Upper lobe of right lung (tissue), 1 donor: ENCODE data around the gene CDX1. TPM values are rescaled to one million over a fixed set of nuclear protein-coding genes. Genes with fewer than 3 reads are reported as not detected.

ENCODE experiments used
- ATAC-seq: fragments of 200-7000 bp; cut with Tn5 transposase; one replicate; pipeline ENCODE4 v1.9.1; 2020; ENCODE audit warnings: mild to moderate bottlenecking, moderate library complexity
- DNase-seq: peaks from one replicate; pipeline ENCODE4 v3.0.0-alpha.2; 2020
- H3K27ac ChIP-seq: fragments of 200-600 bp; one replicate; pipeline ENCODE4 v1.8.0; 2022
- H3K27me3 ChIP-seq: fragments of 200-600 bp; one replicate; pipeline ENCODE4 v1.8.0; 2022; ENCODE audit warnings: mild to moderate bottlenecking
- H3K36me3 ChIP-seq: fragments of 200-600 bp; one replicate; pipeline ENCODE4 v1.8.0; 2022
- H3K4me1 ChIP-seq: fragments of 200-600 bp; one replicate; pipeline ENCODE4 v1.8.0; 2022
- H3K4me3 ChIP-seq: fragments of 200-600 bp; one replicate; pipeline ENCODE4 v1.8.0; 2022; ENCODE audit warnings: mild to moderate bottlenecking
- H3K9me3 ChIP-seq: fragments of 200-600 bp; one replicate; pipeline ENCODE4 v1.8.0; 2022
- CTCF ChIP-seq: fragments of 200-600 bp; IDR thresholded peaks from one replicate; pipeline ENCODE4 v1.8.0; 2022; ENCODE audit warnings: antibody characterized with exemption
- intact Hi-C: fragments of 100-400 bp; cut with DNase I; formaldehyde crosslinking; loops from one replicate; pipeline ENCODE4 v1.11.0; 2022
- total RNA-seq: library from RNA; stranded (reverse); fragmentation: NEBNext Ultra II Directional; extraction: Animal tissue kit (Norgen Biotek cat#: 25700); gene quantifications from one replicate; pipeline ENCODE4 v1.2.1, GENCODE V29; 2021
- donor health status: DM: no; HTN: yes; CAD: no; lungs with severe emphysema.

Gene CDX1
- total RNA-seq, 1 donor from 2014 or later: not detected

- no peak for TF ChIP-seq CTCF
- no peak for DNase-seq
- no peaks in the 10 kb centered on the region for H3K9me3 ChIP-seq
- ATAC-seq: no peak
- H3K4me3 ChIP-seq: no peak overlapping the region
- no peak overlapping the region for H3K27ac ChIP-seq
- H3K4me1 ChIP-seq: peaks cover 14% of the 10 kb centered on the region
- no peaks in the 10 kb centered on the region for H3K27me3 ChIP-seq
- peaks cover 20% of the 10 kb centered on the region for H3K36me3 ChIP-seq
- intact Hi-C loops: no loop called here
Observed at GRCh38 chr5:150129454-150129812, 37.1 kb upstream of the CDX1 start.

GRCh38 chr5:150129813-150130492 lies 36.6 kb upstream of the CDX1 start:
- intact Hi-C loops: no loop called here
- peak; percentile 82 for DNase-seq

GRCh38 chr5:150130493-150130922 lies 36.1 kb upstream of the CDX1 start:
- no peak for DNase-seq

More at GRCh38 chr5:150129813-150130492, 36.6 kb upstream of the CDX1 start:
- no peaks in the 10 kb centered on the region for H3K27me3 ChIP-seq
- no peaks in the 10 kb centered on the region for H3K9me3 ChIP-seq
- H3K27ac ChIP-seq: no peak overlapping the region
- H3K4me3 ChIP-seq: no peak overlapping the region
- peaks cover 20% of the 10 kb centered on the region for H3K36me3 ChIP-seq
- TF ChIP-seq CTCF: peak; percentile 86
- peaks cover 14% of the 10 kb centered on the region for H3K4me1 ChIP-seq
- peak; percentile 87 for ATAC-seq

GRCh38 chr5:150131461-150131860 lies 35.1 kb upstream of the CDX1 start:
- Histone ChIP-seq H3K27me3 (no peaks in the 10 kb centered on the region), H3K4me1 (peaks cover 19% of the 10 kb centered on the region), H3K9me3 (no peaks in the 10 kb centered on the region), H3K4me3 (no peak overlapping the region), H3K27ac (no peak overlapping the region), H3K36me3 (peaks cover 16% of the 10 kb centered on the region)
- no peak for TF ChIP-seq CTCF
- no peak for ATAC-seq
- no peak for DNase-seq
- intact Hi-C loops: no loop called here

More at GRCh38 chr5:150130493-150130922, 36.1 kb upstream of the CDX1 start:
- H3K36me3 ChIP-seq: peaks cover 16% of the 10 kb centered on the region
- TF ChIP-seq CTCF: no peak
- intact Hi-C loops: no loop called here
- no peaks in the 10 kb centered on the region for H3K27me3 ChIP-seq
- H3K4me1 ChIP-seq: peaks cover 14% of the 10 kb centered on the region
- no peak overlapping the region for H3K27ac ChIP-seq
- H3K4me3 ChIP-seq: no peak overlapping the region
- no peak for ATAC-seq
- no peaks in the 10 kb centered on the region for H3K9me3 ChIP-seq

GRCh38 chr5:150131978-150132694 lies 34.4 kb upstream of the CDX1 start:
- no peak for DNase-seq
- H3K36me3 ChIP-seq: peaks cover 16% of the 10 kb centered on the region
- intact Hi-C loops: no loop called here
- no peak overlapping the region for H3K27ac ChIP-seq
- TF ChIP-seq CTCF: no peak
- H3K4me1 ChIP-seq: peaks cover 25% of the 10 kb centered on the region
- H3K27me3 ChIP-seq: no peaks in the 10 kb centered on the region
- no peak overlapping the region for H3K4me3 ChIP-seq
- ATAC-seq: peak; percentile 4
- H3K9me3 ChIP-seq: no peaks in the 10 kb centered on the region
